SH-SY5Y (cell line): Measurements from ENCODE around the gene KRT38.

Experiments used
- GATA2 ChIP-seq: IDR thresholded peaks from 2 replicates; pipeline ENCODE4 v1.6.1; 2011; ENCODE audit warnings: mild to moderate bottlenecking, low read depth, low read length
- GATA3 ChIP-seq: IDR thresholded peaks from 2 replicates; pipeline ENCODE4 v1.6.1; 2011; ENCODE audit warnings: low read depth, mild to moderate bottlenecking, low read length, moderate library complexity

DNA sequence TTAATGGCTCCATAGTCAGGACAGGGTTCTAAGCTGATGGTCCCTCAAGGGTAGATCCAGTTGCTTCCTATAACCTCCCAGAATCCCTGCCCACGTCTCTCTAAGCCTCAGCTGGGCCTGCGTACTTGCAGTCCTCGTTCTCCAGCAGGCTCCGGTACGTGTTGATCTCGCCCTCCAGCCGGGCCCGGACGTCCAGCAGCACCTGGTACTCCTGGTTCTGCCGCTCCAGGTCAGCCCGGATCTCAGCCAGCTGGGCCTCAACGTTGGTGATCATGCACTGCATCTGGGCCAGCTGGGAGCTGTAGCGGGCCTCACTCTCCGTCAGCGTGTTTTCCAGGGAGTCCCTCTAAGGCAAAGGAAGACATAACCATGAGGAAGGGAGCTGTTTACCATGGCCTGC, 21.9 kb upstream of the KRT38 start:
- TF ChIP-seq GATA3 (no peak), GATA2 (no peak)
